ENCODE results near the gene NHERF1.

Gene NHERF1
- 96.0 to 109 reads per million in 2 donors for total RNA-seq

- DNase-seq = peak; percentile 90
Observed at GRCh38 chr17:74748529-74749278, at the start of gene NHERF1. Gene NHERF1, plus strand, starts transcription at chr17:74748628. Its CDS starts 219 bp downstream, at chr17:74748847.

- DNase-seq = no peak
Observed at GRCh38 chr17:74699236-74699635, 49.2 kb upstream of the NHERF1 start.

GRCh38 chr17:74702116-74702871 lies 46.1 kb upstream of the NHERF1 start:
- DNase-seq = no peak

GRCh38 chr17:74703311-74703710 lies 45.1 kb upstream of the NHERF1 start:
- DNase-seq = no peak

- no peak for DNase-seq
Observed at GRCh38 chr17:74704544-74704943, 43.9 kb upstream of the NHERF1 start.

- DNase-seq = no peak
Observed at GRCh38 chr17:74711058-74711824, 37.2 kb upstream of the NHERF1 start.

GRCh38 chr17:74712301-74712700 lies 36.1 kb upstream of the NHERF1 start:
- DNase-seq = no peak

GRCh38 chr17:74712756-74713155 lies 35.7 kb upstream of the NHERF1 start, which contains the start of gene CD300LF:
Gene CD300LF, minus strand, starts transcription at chr17:74712923. Its CDS starts 57 bp downstream, at chr17:74712866.
- DNase-seq = no peak

GRCh38 chr17:74713171-74713755 lies 35.2 kb upstream of the NHERF1 start:
- no peak for DNase-seq

GRCh38 chr17:74715144-74715543 lies 33.3 kb upstream of the NHERF1 start:
- no peak for DNase-seq

- DNase-seq = no peak
Observed at GRCh38 chr17:74720506-74720905, 27.9 kb upstream of the NHERF1 start.

- DNase-seq = no peak
Observed at GRCh38 chr17:74722782-74723181, 25.6 kb upstream of the NHERF1 start.

- no peak for DNase-seq
Observed at GRCh38 chr17:74723891-74724290, 24.5 kb upstream of the NHERF1 start.

GRCh38 chr17:74725111-74725510 lies 23.3 kb upstream of the NHERF1 start:
- no peak for DNase-seq

GRCh38 chr17:74728033-74728701 lies 20.3 kb upstream of the NHERF1 start:
- DNase-seq = no peak

- DNase-seq = no peak
Observed at GRCh38 chr17:74728702-74729075, 19.7 kb upstream of the NHERF1 start.

GRCh38 chr17:74729368-74729767 lies 19.1 kb upstream of the NHERF1 start:
- no peak for DNase-seq

- no peak for DNase-seq
Observed at GRCh38 chr17:74729866-74730265, 18.6 kb upstream of the NHERF1 start.

- DNase-seq = peak; percentile 43
Observed at GRCh38 chr17:74730491-74731346, 17.7 kb upstream of the NHERF1 start.

GRCh38 chr17:74731347-74731605 lies 17.2 kb upstream of the NHERF1 start:
- no peak for DNase-seq

GRCh38 chr17:74732042-74732867 lies 16.2 kb upstream of the NHERF1 start:
- DNase-seq = no peak
